SK-N-SH (cell line): Measurements from ENCODE around the gene TRAPPC3. TPM values are rescaled to one million over a fixed set of nuclear protein-coding genes. Genes with fewer than 3 reads are reported as not detected.

Source experiments
- CTCF ChIA-PET: fragments of 300-600, 350-600 bp; formaldehyde crosslinking; extraction: SDS; loops from one replicate; lab custom pipeline; 2021; lab: Yijun Ruan, JAX
- POLR2A ChIA-PET: fragments of 350-600 bp; sonication (Branson Sonifier 250); formaldehyde crosslinking; extraction: SDS; loops from one replicate; lab custom pipeline; 2020; ENCODE audit warnings: antibody characterized with exemption, inconsistent platforms; lab: Yijun Ruan, JAX
- DNase-seq: peaks from one replicate; pipeline ENCODE4 v3.0.0; 2012
- H2AFZ ChIP-seq: fragments of 200-600 bp; sonication (generic); 2 replicates; pipeline ENCODE4 v1.8.1; 2016; ENCODE audit warnings: antibody characterized with exemption, mild to moderate bottlenecking, low read depth
- H3F3A ChIP-seq: fragments of 200-600 bp; sonication (generic); replicated peaks from 2 replicates; pipeline ENCODE3; 2016; ENCODE audit warnings: antibody characterized with exemption, mild to moderate bottlenecking; ENCODE audit not compliant: insufficient read depth
- H3K27ac ChIP-seq, 2 experiments: fragments of 200-500 bp in 1 of 2; fragments of 200-600 bp in 1 of 2; sonication (Bioruptor generic) in 1 of 2; sonication (generic), shearing (Covaris generic) in 1 of 2; 2 replicates each; pipeline versions ENCODE4 v1.5.1 to v1.6.1; 2014 to 2016; ENCODE audit warnings: low read depth in 2 of 2, inconsistent platforms in 1 of 2, low read length in 1 of 2, mild to moderate bottlenecking in 1 of 2, mixed read lengths in 1 of 2
- H3K27me3 ChIP-seq: fragments of 200-600 bp; sonication (generic), shearing (Covaris generic); 2 replicates; pipeline ENCODE4 v1.6.1; 2016; ENCODE audit warnings: mixed run types; ENCODE audit not compliant: insufficient read depth
- H3K36me3 ChIP-seq, 2 experiments: fragments of 200-500 bp in 1 of 2; fragments of 200-600 bp in 1 of 2; sonication (Bioruptor generic) in 1 of 2; sonication (generic) in 1 of 2; replicated peaks in 1 of 2; 2 replicates each; pipeline versions ENCODE3 to v1.5.1; 2014 to 2016; ENCODE audit warnings: low read length in 1 of 2, mild to moderate bottlenecking in 1 of 2; ENCODE audit not compliant: insufficient read depth in 2 of 2, control insufficient read depth in 1 of 2
- H3K4me1 ChIP-seq, 2 experiments: fragments of 200-500 bp in 1 of 2; fragments of 200-600 bp in 1 of 2; sonication (Bioruptor generic) in 1 of 2; sonication (generic), shearing (Covaris generic) in 1 of 2; 2 replicates each; pipeline versions ENCODE4 v1.5.1 to v1.6.1; 2014 to 2016; ENCODE audit warnings: low read depth in 1 of 2, low read length in 1 of 2, mixed run types in 1 of 2; ENCODE audit not compliant: insufficient read depth in 2 of 2, control insufficient read depth in 1 of 2
- H3K4me2 ChIP-seq: fragments of 200-600 bp; sonication (generic), shearing (Covaris generic); 2 replicates; pipeline ENCODE4 v1.6.1; 2017; ENCODE audit warnings: mixed run types
- H3K4me3 ChIP-seq, 2 experiments: fragments of 200-500 bp in 1 of 2; fragments of 200-600 bp in 1 of 2; sonication (Bioruptor generic) in 1 of 2; sonication (generic), shearing (Covaris generic) in 1 of 2; 2 replicates each; pipeline versions ENCODE4 v1.5.1 to v1.8.1; 2014 to 2016; ENCODE audit warnings: low read depth in 2 of 2, inconsistent platforms in 1 of 2, low read length in 1 of 2, mild to moderate bottlenecking in 1 of 2, mixed read lengths in 1 of 2, moderate library complexity in 1 of 2
- H3K79me2 ChIP-seq: fragments of 200-600 bp; sonication (generic); 2 replicates; pipeline ENCODE4 v1.8.1; 2017; ENCODE audit warnings: mild to moderate bottlenecking; ENCODE audit not compliant: insufficient read depth
- H3K9ac ChIP-seq: fragments of 200-600 bp; sonication (generic); 2 replicates; pipeline ENCODE4 v1.6.1; 2017; ENCODE audit warnings: mixed run types
- H3K9me2 ChIP-seq: fragments of 200-600 bp; sonication (generic); 2 replicates; pipeline ENCODE4 v1.6.1; 2017; ENCODE audit warnings: mixed run types
- H3K9me3 ChIP-seq: fragments of 200-600 bp; sonication (generic); 2 replicates; pipeline ENCODE4 v1.6.1; 2017; ENCODE audit warnings: mixed run types, mild to moderate bottlenecking, moderate library complexity
- H4K20me1 ChIP-seq: fragments of 200-600 bp; sonication (generic); 2 replicates; pipeline ENCODE4 v1.6.1; 2017; ENCODE audit warnings: mild to moderate bottlenecking, mixed run types; ENCODE audit not compliant: insufficient read depth
- CHD2 ChIP-seq: fragments of 150-350 bp; IDR thresholded peaks from 2 replicates; pipeline ENCODE4 v1.6.1; 2018; ENCODE audit warnings: low read length; ENCODE audit not compliant: partially characterized antibody
- ELF1 ChIP-seq: IDR thresholded peaks from 2 replicates; pipeline ENCODE4 v1.4.0; 2012
- FOXJ3 ChIP-seq: sonication (generic); formaldehyde crosslinking; IDR thresholded peaks from 2 replicates; pipeline ENCODE4 v1.5.1; 2020; ENCODE audit warnings: mild to moderate bottlenecking, missing genetic modification reagents
- GABPA ChIP-seq: IDR thresholded peaks from 2 replicates; pipeline ENCODE4 v1.4.0; 2012; ENCODE audit warnings: low read depth, mild to moderate bottlenecking
- JUND ChIP-seq: IDR thresholded peaks from 2 replicates; pipeline ENCODE4 v1.4.0; 2012
- MEF2A ChIP-seq: IDR thresholded peaks from 2 replicates; pipeline ENCODE4 v1.4.0; 2012; ENCODE audit warnings: low read depth, borderline replicate concordance
- MXI1 ChIP-seq: IDR thresholded peaks from 2 replicates; pipeline ENCODE4 v1.6.1; 2012; ENCODE audit warnings: mild to moderate bottlenecking, low read depth, low read length, improper control_type of control experiment
- NFIC ChIP-seq: IDR thresholded peaks from 2 replicates; pipeline ENCODE4 v1.4.0; 2012; ENCODE audit warnings: borderline replicate concordance
- RAD21 ChIP-seq: IDR thresholded peaks from 2 replicates; pipeline ENCODE4 v1.6.1; 2012; ENCODE audit warnings: mild to moderate bottlenecking, low read length
- RFX5 ChIP-seq: IDR thresholded peaks from 2 replicates; pipeline ENCODE4 v1.6.1; 2012; ENCODE audit warnings: mild to moderate bottlenecking, improper control_type of control experiment, low read length
- RXRA ChIP-seq: IDR thresholded peaks from 2 replicates; pipeline ENCODE4 v1.4.0; 2012; ENCODE audit warnings: low read depth, mild to moderate bottlenecking, borderline replicate concordance
- SIN3A ChIP-seq: IDR thresholded peaks from 2 replicates; pipeline ENCODE4 v1.6.1; 2012; ENCODE audit warnings: low read depth, mild to moderate bottlenecking, low read length, moderate library complexity, borderline replicate concordance
- TCF12 ChIP-seq: IDR thresholded peaks from 2 replicates; pipeline ENCODE4 v1.4.0; 2012
- TEAD4 ChIP-seq: IDR thresholded peaks from 2 replicates; pipeline ENCODE4 v1.4.0; 2012; ENCODE audit warnings: mild to moderate bottlenecking, borderline replicate concordance; ENCODE audit not compliant: insufficient read depth
- YY1 ChIP-seq: IDR thresholded peaks from 2 replicates; pipeline ENCODE4 v1.4.0; 2012; ENCODE audit warnings: low read depth, mild to moderate bottlenecking
- WGBS: methylation state at CpG from one replicate; pipeline ENCODE4 v1.1.6; 2017; ENCODE audit warnings: low lambda C conversion rate; 5-methylcytosine and 5-hydroxymethylcytosine counted together
- polyA plus RNA-seq, 3 experiments: library from polyadenylated mRNA; depleted of rRNA; stranded (reverse); fragments of >200 nt; gene quantifications; 2 replicates each; pipeline ENCODE4 v1.2.3, GENCODE V29; 2012
- TF ChIP-seq, protein P1 (sequence below): IDR thresholded peaks from 2 replicates; pipeline ENCODE4 v1.6.1; 2012; ENCODE audit warnings: mild to moderate bottlenecking, low read depth, low read length, moderate library complexity
- TF ChIP-seq, protein P2 (sequence below): fragments of 150-350 bp; IDR thresholded peaks from 2 replicates; pipeline ENCODE4 v1.6.1; 2017; ENCODE audit warnings: antibody characterized with exemption, low read length, low read depth, borderline replicate concordance
- TF ChIP-seq, protein P3 (sequence below): fragments of 200-600 bp; sonication (generic); IDR thresholded peaks from 2 replicates; pipeline ENCODE4 v1.6.1; 2017; ENCODE audit warnings: antibody characterized with exemption, mild to moderate bottlenecking, moderate library complexity
- TF ChIP-seq, protein P4 (sequence below): fragments of 150-350 bp; IDR thresholded peaks from 2 replicates; pipeline ENCODE4 v1.6.1; 2016; ENCODE audit warnings: mild to moderate bottlenecking, low read depth, low read length
- TF ChIP-seq, protein P5 (sequence below): IDR thresholded peaks from 2 replicates; pipeline ENCODE4 v1.4.0; 2012; ENCODE audit warnings: low read depth
- TF ChIP-seq, protein P6 (sequence below): IDR thresholded peaks from 2 replicates; pipeline ENCODE4 v1.4.0; 2012; ENCODE audit warnings: low read depth, borderline replicate concordance

Gene TRAPPC3
- polyA plus RNA-seq, 1 of the 3 experiments (the other 2 are of a cell fraction): 149 TPM

DNA sequence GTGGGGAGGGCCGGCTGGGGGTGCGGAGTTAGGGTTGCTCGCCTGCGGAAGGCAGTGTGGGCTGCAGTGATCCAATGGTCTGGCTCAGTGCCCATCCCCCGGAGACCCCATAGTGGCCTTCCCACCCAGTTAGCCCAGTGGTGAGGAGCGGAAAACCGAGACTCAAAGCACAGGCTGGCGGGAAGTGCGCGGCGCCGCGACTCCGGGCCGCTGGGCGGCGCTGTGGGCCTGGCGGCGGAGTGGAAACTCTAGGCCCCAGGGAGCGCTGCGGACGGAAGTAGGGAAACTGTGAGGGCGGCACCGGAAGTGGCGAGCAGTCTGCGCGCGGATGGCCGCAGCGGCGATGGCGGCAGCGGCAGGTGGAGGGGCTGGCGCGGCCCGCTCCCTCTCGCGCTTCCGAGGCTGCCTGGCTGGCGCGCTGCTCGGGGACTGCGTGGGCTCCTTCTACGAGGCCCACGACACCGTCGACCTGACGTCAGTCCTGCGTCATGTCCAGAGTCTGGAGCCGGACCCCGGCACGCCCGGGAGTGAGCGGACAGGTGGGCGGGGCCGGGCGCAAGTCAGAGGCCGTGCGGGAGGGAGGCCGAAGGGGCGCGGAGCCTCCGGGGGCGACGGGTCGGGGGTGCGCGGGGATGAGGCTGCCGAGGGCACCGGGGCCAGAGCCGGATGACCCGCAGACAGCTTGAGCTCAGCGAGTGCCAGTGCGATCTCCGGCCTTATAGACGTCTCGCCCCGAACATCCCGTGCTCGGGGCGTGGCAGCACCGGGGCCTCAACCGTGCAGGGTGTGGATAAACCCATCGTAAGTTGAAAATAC lies 60.5 kb downstream of the TRAPPC3 start, which contains the start of gene ADPRS:
ADPRS (plus strand) TSS at position 316 of the 816 bp plus-strand sequence; CDS start at position 329, 13 bp downstream.
- no peaks in the 10 kb centered on the region for H3K27me3 ChIP-seq
- H3K36me3 ChIP-seq: peaks cover 12 to 29% of the 10 kb centered on the region in 2 experiments
- CTCF ChIA-PET: interaction anchor here (0.7 to 32.6 kb wide), 3 partner anchors 11 to 46 kb away, joined by 3 to 700 read pairs (median 4); no protein-coding TSS in a partner anchor
- no peaks in the 10 kb centered on the region for H3K9me3 ChIP-seq
- H3K27ac ChIP-seq: peak within 1 kb of the TSS; percentile 45 to 91; a peak in 3 of 4 replicates
- DNase-seq: peak; percentile 95
- H3K4me1 ChIP-seq: peaks cover 3 to 47% of the 10 kb centered on the region in 2 experiments; a peak in 3 of 4 replicates
- peak within 1 kb of the TSS; percentile 100 for H2AFZ ChIP-seq
- H3K4me3 ChIP-seq: peak within 1 kb of the TSS; percentile 95 to 97
- no peaks in the 10 kb centered on the region for H4K20me1 ChIP-seq
- under 1% methylated on average over 26 of the region's 84 CpGs for whole genome bisulfite sequencing
- H3K9ac ChIP-seq: peak within 1 kb of the TSS; percentile 84
- peaks cover 5% of the 10 kb centered on the region for H3F3A ChIP-seq
- no peaks in the 10 kb centered on the region for H3K9me2 ChIP-seq
- peaks cover 40% of the 10 kb centered on the region for H3K79me2 ChIP-seq
- POLR2A ChIA-PET: no interaction called here
- peak within 1 kb of the TSS; percentile 99 for H3K4me2 ChIP-seq
- TF ChIP-seq TCF12 (peak; percentile 32; the same call in 1 of the 2 replicates), YY1 (peak; percentile 90), MEF2A (no peak), GABPA (peak; percentile 96), MXI1 (peak; percentile 78), RXRA (no peak), JUND (no peak), ELF1 (peak; percentile 91), RAD21 (peak; percentile 43), FOXJ3 (CRISPR knock-in tag) (peak; percentile 46; the same call in 1 of the 2 replicates), NFIC (no peak; the same call in 1 of the 2 replicates), SIN3A (peak; percentile 94; the same call in 1 of the 2 replicates), CHD2 (peak; percentile 83), RFX5 (no peak), TEAD4 (no peak)
- TF ChIP-seq, protein P1, sequence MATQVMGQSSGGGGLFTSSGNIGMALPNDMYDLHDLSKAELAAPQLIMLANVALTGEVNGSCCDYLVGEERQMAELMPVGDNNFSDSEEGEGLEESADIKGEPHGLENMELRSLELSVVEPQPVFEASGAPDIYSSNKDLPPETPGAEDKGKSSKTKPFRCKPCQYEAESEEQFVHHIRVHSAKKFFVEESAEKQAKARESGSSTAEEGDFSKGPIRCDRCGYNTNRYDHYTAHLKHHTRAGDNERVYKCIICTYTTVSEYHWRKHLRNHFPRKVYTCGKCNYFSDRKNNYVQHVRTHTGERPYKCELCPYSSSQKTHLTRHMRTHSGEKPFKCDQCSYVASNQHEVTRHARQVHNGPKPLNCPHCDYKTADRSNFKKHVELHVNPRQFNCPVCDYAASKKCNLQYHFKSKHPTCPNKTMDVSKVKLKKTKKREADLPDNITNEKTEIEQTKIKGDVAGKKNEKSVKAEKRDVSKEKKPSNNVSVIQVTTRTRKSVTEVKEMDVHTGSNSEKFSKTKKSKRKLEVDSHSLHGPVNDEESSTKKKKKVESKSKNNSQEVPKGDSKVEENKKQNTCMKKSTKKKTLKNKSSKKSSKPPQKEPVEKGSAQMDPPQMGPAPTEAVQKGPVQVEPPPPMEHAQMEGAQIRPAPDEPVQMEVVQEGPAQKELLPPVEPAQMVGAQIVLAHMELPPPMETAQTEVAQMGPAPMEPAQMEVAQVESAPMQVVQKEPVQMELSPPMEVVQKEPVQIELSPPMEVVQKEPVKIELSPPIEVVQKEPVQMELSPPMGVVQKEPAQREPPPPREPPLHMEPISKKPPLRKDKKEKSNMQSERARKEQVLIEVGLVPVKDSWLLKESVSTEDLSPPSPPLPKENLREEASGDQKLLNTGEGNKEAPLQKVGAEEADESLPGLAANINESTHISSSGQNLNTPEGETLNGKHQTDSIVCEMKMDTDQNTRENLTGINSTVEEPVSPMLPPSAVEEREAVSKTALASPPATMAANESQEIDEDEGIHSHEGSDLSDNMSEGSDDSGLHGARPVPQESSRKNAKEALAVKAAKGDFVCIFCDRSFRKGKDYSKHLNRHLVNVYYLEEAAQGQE: peak; percentile 72; the same call in 1 of the 2 replicates
- TF ChIP-seq, protein P2, sequence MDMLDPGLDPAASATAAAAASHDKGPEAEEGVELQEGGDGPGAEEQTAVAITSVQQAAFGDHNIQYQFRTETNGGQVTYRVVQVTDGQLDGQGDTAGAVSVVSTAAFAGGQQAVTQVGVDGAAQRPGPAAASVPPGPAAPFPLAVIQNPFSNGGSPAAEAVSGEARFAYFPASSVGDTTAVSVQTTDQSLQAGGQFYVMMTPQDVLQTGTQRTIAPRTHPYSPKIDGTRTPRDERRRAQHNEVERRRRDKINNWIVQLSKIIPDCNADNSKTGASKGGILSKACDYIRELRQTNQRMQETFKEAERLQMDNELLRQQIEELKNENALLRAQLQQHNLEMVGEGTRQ: no peak
- TF ChIP-seq, protein P3, sequence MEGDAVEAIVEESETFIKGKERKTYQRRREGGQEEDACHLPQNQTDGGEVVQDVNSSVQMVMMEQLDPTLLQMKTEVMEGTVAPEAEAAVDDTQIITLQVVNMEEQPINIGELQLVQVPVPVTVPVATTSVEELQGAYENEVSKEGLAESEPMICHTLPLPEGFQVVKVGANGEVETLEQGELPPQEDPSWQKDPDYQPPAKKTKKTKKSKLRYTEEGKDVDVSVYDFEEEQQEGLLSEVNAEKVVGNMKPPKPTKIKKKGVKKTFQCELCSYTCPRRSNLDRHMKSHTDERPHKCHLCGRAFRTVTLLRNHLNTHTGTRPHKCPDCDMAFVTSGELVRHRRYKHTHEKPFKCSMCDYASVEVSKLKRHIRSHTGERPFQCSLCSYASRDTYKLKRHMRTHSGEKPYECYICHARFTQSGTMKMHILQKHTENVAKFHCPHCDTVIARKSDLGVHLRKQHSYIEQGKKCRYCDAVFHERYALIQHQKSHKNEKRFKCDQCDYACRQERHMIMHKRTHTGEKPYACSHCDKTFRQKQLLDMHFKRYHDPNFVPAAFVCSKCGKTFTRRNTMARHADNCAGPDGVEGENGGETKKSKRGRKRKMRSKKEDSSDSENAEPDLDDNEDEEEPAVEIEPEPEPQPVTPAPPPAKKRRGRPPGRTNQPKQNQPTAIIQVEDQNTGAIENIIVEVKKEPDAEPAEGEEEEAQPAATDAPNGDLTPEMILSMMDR: peak; percentile 93
- TF ChIP-seq, protein P4, sequence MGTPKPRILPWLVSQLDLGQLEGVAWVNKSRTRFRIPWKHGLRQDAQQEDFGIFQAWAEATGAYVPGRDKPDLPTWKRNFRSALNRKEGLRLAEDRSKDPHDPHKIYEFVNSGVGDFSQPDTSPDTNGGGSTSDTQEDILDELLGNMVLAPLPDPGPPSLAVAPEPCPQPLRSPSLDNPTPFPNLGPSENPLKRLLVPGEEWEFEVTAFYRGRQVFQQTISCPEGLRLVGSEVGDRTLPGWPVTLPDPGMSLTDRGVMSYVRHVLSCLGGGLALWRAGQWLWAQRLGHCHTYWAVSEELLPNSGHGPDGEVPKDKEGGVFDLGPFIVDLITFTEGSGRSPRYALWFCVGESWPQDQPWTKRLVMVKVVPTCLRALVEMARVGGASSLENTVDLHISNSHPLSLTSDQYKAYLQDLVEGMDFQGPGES: no peak
- TF ChIP-seq, protein P5, sequence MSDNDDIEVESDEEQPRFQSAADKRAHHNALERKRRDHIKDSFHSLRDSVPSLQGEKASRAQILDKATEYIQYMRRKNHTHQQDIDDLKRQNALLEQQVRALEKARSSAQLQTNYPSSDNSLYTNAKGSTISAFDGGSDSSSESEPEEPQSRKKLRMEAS: peak; percentile 75; the same call in 1 of the 2 replicates
- TF ChIP-seq, protein P6, sequence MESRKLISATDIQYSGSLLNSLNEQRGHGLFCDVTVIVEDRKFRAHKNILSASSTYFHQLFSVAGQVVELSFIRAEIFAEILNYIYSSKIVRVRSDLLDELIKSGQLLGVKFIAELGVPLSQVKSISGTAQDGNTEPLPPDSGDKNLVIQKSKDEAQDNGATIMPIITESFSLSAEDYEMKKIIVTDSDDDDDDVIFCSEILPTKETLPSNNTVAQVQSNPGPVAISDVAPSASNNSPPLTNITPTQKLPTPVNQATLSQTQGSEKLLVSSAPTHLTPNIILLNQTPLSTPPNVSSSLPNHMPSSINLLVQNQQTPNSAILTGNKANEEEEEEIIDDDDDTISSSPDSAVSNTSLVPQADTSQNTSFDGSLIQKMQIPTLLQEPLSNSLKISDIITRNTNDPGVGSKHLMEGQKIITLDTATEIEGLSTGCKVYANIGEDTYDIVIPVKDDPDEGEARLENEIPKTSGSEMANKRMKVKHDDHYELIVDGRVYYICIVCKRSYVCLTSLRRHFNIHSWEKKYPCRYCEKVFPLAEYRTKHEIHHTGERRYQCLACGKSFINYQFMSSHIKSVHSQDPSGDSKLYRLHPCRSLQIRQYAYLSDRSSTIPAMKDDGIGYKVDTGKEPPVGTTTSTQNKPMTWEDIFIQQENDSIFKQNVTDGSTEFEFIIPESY: 0 out of 2 replicates have a peak, but pooled peaks have one; percentile 27
